NCI-H128 (cell line): ENCODE measurements around the gene C1QL2.

Source experiments
- DNase-seq: peaks from one replicate; lab custom pipeline; 2025; ENCODE audit not compliant: unreplicated experiment; lab: John Stamatoyannopoulos, UW

C1QL2 gene

GRCh38 chr2:119109866-119110265 is 48.7 kb downstream of the C1QL2 start:
- no peak for DNase-seq

GRCh38 chr2:119108186-119108585 is 50.4 kb downstream of the C1QL2 start:
- DNase-seq, result no peak

GRCh38 chr2:119106301-119106897 is 52.2 kb downstream of the C1QL2 start:
- no peak for DNase-seq
